ENCODE measurements around the gene COBL.

The COBL gene

GRCh38 chr7:51326656-51327286 lies 10.2 kb upstream of the COBL start:
- DNase-seq: no peak

- DNase-seq: no peak
Measured at GRCh38 chr7:51325908-51326307, 9.3 kb upstream of the COBL start.

- no peak for DNase-seq
Measured at GRCh38 chr7:51325261-51325676, 8.7 kb upstream of the COBL start.

GRCh38 chr7:51324206-51324898 lies 7.7 kb upstream of the COBL start:
- DNase-seq: peak in 2 of 56 donors; percentile 26 to 62

- DNase-seq: no peak
Measured at GRCh38 chr7:51321961-51322515, 5.4 kb upstream of the COBL start.

GRCh38 chr7:51318886-51319579 lies 2.4 kb upstream of the COBL start:
- DNase-seq: no peak

GRCh38 chr7:51318001-51318400 lies 1.4 kb upstream of the COBL start:
- no peak for DNase-seq

- no peak for DNase-seq
Measured at GRCh38 chr7:51317582-51317910, 937 bp upstream of the COBL start.

GRCh38 chr7:51316262-51316665 lies 345 bp downstream of the COBL start:
- peak in 3 of 56 donors; percentile 58 to 72 (median 65) for DNase-seq

GRCh38 chr7:51315393-51316261 lies 982 bp downstream of the COBL start:
- DNase-seq: peak in 35 of 56 donors; percentile 28 to 82 (median 56)

GRCh38 chr7:51314726-51315125 lies 1.9 kb downstream of the COBL start:
- DNase-seq: peak in 3 of 56 donors; percentile 36 to 40 (median 38)

GRCh38 chr7:51313738-51314425 lies 2.7 kb downstream of the COBL start:
- no peak for DNase-seq

GRCh38 chr7:51312951-51313737 lies 3.5 kb downstream of the COBL start:
- no peak for DNase-seq

GRCh38 chr7:51311166-51311565 lies 5.4 kb downstream of the COBL start:
- DNase-seq: peak in 13 of 56 donors; percentile 20 to 69 (median 52)

- DNase-seq: no peak
Measured at GRCh38 chr7:51310131-51310583, 6.5 kb downstream of the COBL start.

- DNase-seq: peak in 1 of 56 donors; percentile 41
Measured at GRCh38 chr7:51309361-51310130, 7.1 kb downstream of the COBL start.

- no peak for DNase-seq
Measured at GRCh38 chr7:51308696-51309095, 7.9 kb downstream of the COBL start.

GRCh38 chr7:51308265-51308664 lies 8.3 kb downstream of the COBL start:
- peak in 1 of 56 donors; percentile 57 for DNase-seq
